HCT116 (cell line): Measurements from ENCODE around the gene DAZAP1.

ENCODE experiments used
- ELF1 ChIP-seq: IDR thresholded peaks from 2 replicates; pipeline ENCODE4 v1.6.1; 2012; ENCODE audit warnings: low read depth, borderline replicate concordance
- EZH2 ChIP-seq: fragments of 200-600 bp; sonication (generic); IDR thresholded peaks from 2 replicates; pipeline ENCODE4 v1.6.1; 2017; ENCODE audit warnings: antibody characterized with exemption, mixed run types
- EZH2phosphoT487 ChIP-seq: fragments of 200-600 bp; IDR thresholded peaks from 2 replicates; pipeline ENCODE4 v1.6.1; 2018; ENCODE audit warnings: antibody characterized with exemption, borderline replicate concordance
- POLR2A ChIP-seq: IDR thresholded peaks from 2 replicates; pipeline ENCODE4 v1.7.0; 2011; ENCODE audit warnings: borderline replicate concordance; ENCODE audit not compliant: insufficient read depth, insufficient read length; ENCODE audit errors: extremely low read depth
- POLR2AphosphoS5 ChIP-seq: IDR thresholded peaks from 2 replicates; pipeline ENCODE4 v1.6.1; 2011; ENCODE audit warnings: mild to moderate bottlenecking, low read depth, low read length, moderate library complexity
- SIN3A ChIP-seq: IDR thresholded peaks from 2 replicates; pipeline ENCODE4 v1.6.1; 2012; ENCODE audit warnings: low read depth
- SP1 ChIP-seq: IDR thresholded peaks from 2 replicates; pipeline ENCODE4 v1.6.1; 2012; ENCODE audit warnings: low read depth
- ZNF274 ChIP-seq: fragments of 200-500 bp; sonication (Bioruptor generic); IDR thresholded peaks from 2 replicates; pipeline ENCODE4 v1.6.1; 2014; ENCODE audit warnings: mild to moderate bottlenecking, low read depth, low read length, inconsistent platforms
- TF ChIP-seq, protein P1 (sequence below): IDR thresholded peaks from 2 replicates; pipeline ENCODE4 v1.6.1; 2012; ENCODE audit warnings: low read depth
- TF ChIP-seq, protein P2 (sequence below): IDR thresholded peaks from 2 replicates; pipeline ENCODE4 v1.6.1; 2012
- TF ChIP-seq, protein P3 (sequence below), 3 experiments: fragments of 200-600 bp in 1 of 3; sonication (generic) in 1 of 3; IDR thresholded peaks in 2 of 3; conservative IDR thresholded peaks in 1 of 3; 2 replicates each; pipeline ENCODE4 v1.5.1; 2012 to 2017; ENCODE audit warnings: low read depth in 2 of 3, low read length in 2 of 3, antibody characterized with exemption in 1 of 3, borderline replicate concordance in 1 of 3, control low read depth in 1 of 3, mild to moderate bottlenecking in 1 of 3, mixed read lengths in 1 of 3, mixed run types in 1 of 3, moderate library complexity in 1 of 3; ENCODE audit not compliant: insufficient read depth in 1 of 3

DNA sequence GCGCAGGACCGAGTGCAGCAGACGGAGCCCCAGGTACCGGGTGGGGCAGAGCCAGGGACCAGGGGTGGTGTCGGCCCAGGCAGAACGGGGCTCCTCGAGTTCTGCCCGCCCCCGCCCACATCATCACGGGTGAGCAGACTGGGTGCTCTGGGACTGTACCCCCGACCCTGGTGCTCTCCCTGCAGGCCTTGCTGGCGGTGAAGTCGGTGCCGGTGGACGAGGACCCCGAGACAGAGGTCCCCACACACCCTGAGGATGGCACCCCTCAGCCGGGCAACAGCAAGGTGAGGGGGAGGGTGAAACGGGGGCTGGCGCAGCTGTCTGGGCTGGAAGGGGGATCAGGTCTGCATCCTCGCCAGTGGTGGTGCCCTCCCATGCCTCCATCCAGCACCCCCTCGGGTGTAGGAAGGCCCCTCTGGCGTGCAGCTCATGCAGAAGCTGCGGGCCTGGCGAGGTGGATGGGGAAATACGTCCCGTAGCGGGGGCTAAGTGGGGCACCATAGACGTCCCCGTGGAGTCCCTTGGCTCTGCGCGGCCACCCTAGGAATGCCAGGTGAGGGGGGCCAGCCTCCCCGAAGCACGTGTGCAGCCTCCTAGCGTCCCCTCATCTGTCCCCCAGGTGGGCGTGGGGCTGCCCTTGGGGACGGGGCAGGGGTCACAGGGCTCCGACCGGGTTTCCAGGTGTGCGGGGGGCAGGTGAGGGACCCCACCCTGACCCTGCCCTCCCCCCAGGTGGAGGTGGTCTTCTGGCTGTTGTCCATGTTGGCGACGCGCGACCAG is 48.9 kb downstream of the DAZAP1 start:
- TF ChIP-seq POLR2A (no peak), EZH2phosphoT487 (no peak), EZH2 (no peak), POLR2AphosphoS5 (no peak), ZNF274 (no peak), ELF1 (no peak), SP1 (no peak), SIN3A (no peak)
- TF ChIP-seq, protein P1, sequence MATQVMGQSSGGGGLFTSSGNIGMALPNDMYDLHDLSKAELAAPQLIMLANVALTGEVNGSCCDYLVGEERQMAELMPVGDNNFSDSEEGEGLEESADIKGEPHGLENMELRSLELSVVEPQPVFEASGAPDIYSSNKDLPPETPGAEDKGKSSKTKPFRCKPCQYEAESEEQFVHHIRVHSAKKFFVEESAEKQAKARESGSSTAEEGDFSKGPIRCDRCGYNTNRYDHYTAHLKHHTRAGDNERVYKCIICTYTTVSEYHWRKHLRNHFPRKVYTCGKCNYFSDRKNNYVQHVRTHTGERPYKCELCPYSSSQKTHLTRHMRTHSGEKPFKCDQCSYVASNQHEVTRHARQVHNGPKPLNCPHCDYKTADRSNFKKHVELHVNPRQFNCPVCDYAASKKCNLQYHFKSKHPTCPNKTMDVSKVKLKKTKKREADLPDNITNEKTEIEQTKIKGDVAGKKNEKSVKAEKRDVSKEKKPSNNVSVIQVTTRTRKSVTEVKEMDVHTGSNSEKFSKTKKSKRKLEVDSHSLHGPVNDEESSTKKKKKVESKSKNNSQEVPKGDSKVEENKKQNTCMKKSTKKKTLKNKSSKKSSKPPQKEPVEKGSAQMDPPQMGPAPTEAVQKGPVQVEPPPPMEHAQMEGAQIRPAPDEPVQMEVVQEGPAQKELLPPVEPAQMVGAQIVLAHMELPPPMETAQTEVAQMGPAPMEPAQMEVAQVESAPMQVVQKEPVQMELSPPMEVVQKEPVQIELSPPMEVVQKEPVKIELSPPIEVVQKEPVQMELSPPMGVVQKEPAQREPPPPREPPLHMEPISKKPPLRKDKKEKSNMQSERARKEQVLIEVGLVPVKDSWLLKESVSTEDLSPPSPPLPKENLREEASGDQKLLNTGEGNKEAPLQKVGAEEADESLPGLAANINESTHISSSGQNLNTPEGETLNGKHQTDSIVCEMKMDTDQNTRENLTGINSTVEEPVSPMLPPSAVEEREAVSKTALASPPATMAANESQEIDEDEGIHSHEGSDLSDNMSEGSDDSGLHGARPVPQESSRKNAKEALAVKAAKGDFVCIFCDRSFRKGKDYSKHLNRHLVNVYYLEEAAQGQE, result no peak
- TF ChIP-seq, protein P2, sequence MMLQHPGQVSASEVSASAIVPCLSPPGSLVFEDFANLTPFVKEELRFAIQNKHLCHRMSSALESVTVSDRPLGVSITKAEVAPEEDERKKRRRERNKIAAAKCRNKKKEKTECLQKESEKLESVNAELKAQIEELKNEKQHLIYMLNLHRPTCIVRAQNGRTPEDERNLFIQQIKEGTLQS, result no peak
- TF ChIP-seq, protein P3, sequence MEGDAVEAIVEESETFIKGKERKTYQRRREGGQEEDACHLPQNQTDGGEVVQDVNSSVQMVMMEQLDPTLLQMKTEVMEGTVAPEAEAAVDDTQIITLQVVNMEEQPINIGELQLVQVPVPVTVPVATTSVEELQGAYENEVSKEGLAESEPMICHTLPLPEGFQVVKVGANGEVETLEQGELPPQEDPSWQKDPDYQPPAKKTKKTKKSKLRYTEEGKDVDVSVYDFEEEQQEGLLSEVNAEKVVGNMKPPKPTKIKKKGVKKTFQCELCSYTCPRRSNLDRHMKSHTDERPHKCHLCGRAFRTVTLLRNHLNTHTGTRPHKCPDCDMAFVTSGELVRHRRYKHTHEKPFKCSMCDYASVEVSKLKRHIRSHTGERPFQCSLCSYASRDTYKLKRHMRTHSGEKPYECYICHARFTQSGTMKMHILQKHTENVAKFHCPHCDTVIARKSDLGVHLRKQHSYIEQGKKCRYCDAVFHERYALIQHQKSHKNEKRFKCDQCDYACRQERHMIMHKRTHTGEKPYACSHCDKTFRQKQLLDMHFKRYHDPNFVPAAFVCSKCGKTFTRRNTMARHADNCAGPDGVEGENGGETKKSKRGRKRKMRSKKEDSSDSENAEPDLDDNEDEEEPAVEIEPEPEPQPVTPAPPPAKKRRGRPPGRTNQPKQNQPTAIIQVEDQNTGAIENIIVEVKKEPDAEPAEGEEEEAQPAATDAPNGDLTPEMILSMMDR (IDR thresholded peaks at IDR 0.05 in 2 of 3, conservative IDR thresholded peaks at IDR 0.05 in 1 of 3; ENCODE audit: borderline replicate concordance in 1 of 3, insufficient read depth in 1 of 3, low read depth in 2 of 3, low read length in 2 of 3), result no peak
